IMR-90 (cell line): ENCODE results near the gene SCTR. TPM values are rescaled to one million over a fixed set of nuclear protein-coding genes. Genes with fewer than 3 reads are reported as not detected.

ENCODE experiments used
- ATAC-seq: fragments of 200-7000 bp; cut with Tn5 transposase; 2 replicates; pipeline ENCODE4 v1.9.1; 2020; ENCODE audit warnings: low read depth, mild to moderate bottlenecking, moderate library complexity
- BruUV-seq: library from RNA; stranded (reverse); fragments of 400-500 nt; replicated peaks from 2 replicates; lab custom pipeline; 2021; lab: Mats Ljungman, UMichigan
- CTCF ChIA-PET: fragments of 300-600 bp; formaldehyde crosslinking; extraction: SDS; loops from one replicate; lab custom pipeline; 2021; ENCODE audit warnings: antibody characterized with exemption; lab: Yijun Ruan, JAX
- POLR2A ChIA-PET: fragments of 300-600 bp; sonication (Branson Sonifier 250); formaldehyde crosslinking; loops from one replicate; lab custom pipeline; 2022; ENCODE audit warnings: antibody characterized with exemption; ENCODE audit not compliant: unreplicated experiment; lab: Charles Lee
- DNase-seq: peaks from one replicate; pipeline ENCODE4 v3.0.0; 2013
- H2AFZ ChIP-seq: replicated peaks from 2 replicates; pipeline ENCODE3; 2013; ENCODE audit warnings: low read length, mild to moderate bottlenecking; ENCODE audit not compliant: poor library complexity
- H2AK5ac ChIP-seq: 2 replicates; pipeline ENCODE4 v1.6.1; 2013; ENCODE audit warnings: low read depth, low read length, inconsistent platforms
- H2AK9ac ChIP-seq: replicated peaks from 2 replicates; pipeline ENCODE3; 2013; ENCODE audit warnings: mild to moderate bottlenecking, low read depth, low read length, moderate library complexity; ENCODE audit not compliant: poor library complexity
- H2BK120ac ChIP-seq: 2 replicates; pipeline ENCODE4 v1.6.1; 2013; ENCODE audit warnings: low read depth, low read length, inconsistent platforms
- H2BK15ac ChIP-seq: 3 replicates; pipeline ENCODE4 v1.6.1; 2013; ENCODE audit warnings: low read depth, low read length, inconsistent platforms
- H2BK20ac ChIP-seq: 2 replicates; pipeline ENCODE4 v1.6.1; 2013; ENCODE audit warnings: low read depth, mild to moderate bottlenecking, inconsistent platforms, low read length, moderate library complexity
- H2BK5ac ChIP-seq: 2 replicates; pipeline ENCODE4 v1.6.1; 2013; ENCODE audit warnings: mild to moderate bottlenecking, low read depth, low read length, inconsistent platforms; ENCODE audit not compliant: poor library complexity, severe bottlenecking
- H3K14ac ChIP-seq: replicated peaks from 2 replicates; pipeline ENCODE4 v1.6.1; 2013; ENCODE audit warnings: low read depth, low read length, inconsistent platforms
- H3K18ac ChIP-seq: 2 replicates; pipeline ENCODE4 v1.6.1; 2013; ENCODE audit warnings: low read depth, low read length, control low read depth
- H3K23ac ChIP-seq: 2 replicates; pipeline ENCODE4 v1.6.1; 2013; ENCODE audit warnings: low read depth, low read length, inconsistent platforms
- H3K27ac ChIP-seq: 2 replicates; pipeline ENCODE4 v1.5.1; 2013; ENCODE audit warnings: mild to moderate bottlenecking, control low read depth, low read length; ENCODE audit not compliant: insufficient read depth
- H3K27me3 ChIP-seq: 2 replicates; pipeline ENCODE4 v1.6.1; 2013; ENCODE audit warnings: low read length; ENCODE audit not compliant: control insufficient read depth, insufficient read depth
- H3K36me3 ChIP-seq: 2 replicates; pipeline ENCODE4 v1.6.1; 2013; ENCODE audit warnings: low read length, mixed read lengths; ENCODE audit not compliant: control insufficient read depth, insufficient read depth
- H3K4ac ChIP-seq: 2 replicates; pipeline ENCODE4 v1.6.1; 2013; ENCODE audit warnings: low read depth, low read length, inconsistent platforms
- H3K4me1 ChIP-seq: 2 replicates; pipeline ENCODE4 v1.6.1; 2013; ENCODE audit warnings: low read length, mixed read lengths; ENCODE audit not compliant: control insufficient read depth, insufficient read depth
- H3K4me2 ChIP-seq: 2 replicates; pipeline ENCODE4 v1.6.1; 2013; ENCODE audit warnings: low read depth, mild to moderate bottlenecking, control low read depth, low read length, moderate library complexity
- H3K4me3 ChIP-seq: 2 replicates; pipeline ENCODE4 v1.5.1; 2013; ENCODE audit warnings: low read depth, mild to moderate bottlenecking, control low read depth, low read length, moderate library complexity; ENCODE audit not compliant: insufficient read depth
- H3K56ac ChIP-seq: 2 replicates; pipeline ENCODE4 v1.6.1; 2013; ENCODE audit warnings: low read length, inconsistent platforms; ENCODE audit not compliant: insufficient read depth; ENCODE audit errors: extremely low read depth
- H3K79me1 ChIP-seq, 2 experiments: 2 replicates each; pipeline ENCODE4 v1.6.1; 2013; ENCODE audit warnings: low read length in 2 of 2, inconsistent platforms in 1 of 2, low read depth in 1 of 2
- H3K9ac ChIP-seq: 2 replicates; pipeline ENCODE4 v1.6.1; 2013; ENCODE audit warnings: low read depth, low read length, control low read depth
- H3K9me1 ChIP-seq: 2 replicates; pipeline ENCODE4 v1.6.1; 2013; ENCODE audit warnings: low read length, inconsistent platforms; ENCODE audit not compliant: insufficient read depth
- H3K9me3 ChIP-seq: 2 replicates; pipeline ENCODE4 v1.6.1; 2013; ENCODE audit warnings: low read length; ENCODE audit not compliant: control insufficient read depth, insufficient read depth
- H4K20me1 ChIP-seq: 2 replicates; pipeline ENCODE4 v1.6.1; 2013; ENCODE audit warnings: low read length, inconsistent platforms; ENCODE audit not compliant: insufficient read depth
- H4K5ac ChIP-seq: 2 replicates; pipeline ENCODE4 v1.6.1; 2013; ENCODE audit warnings: mild to moderate bottlenecking, low read depth, low read length, control low read depth
- H4K8ac ChIP-seq, 2 experiments: 2 replicates each; pipeline ENCODE4 v1.6.1; 2013; ENCODE audit warnings: low read depth in 2 of 2, low read length in 2 of 2, control low read depth in 1 of 2, inconsistent platforms in 1 of 2
- H4K91ac ChIP-seq: 2 replicates; pipeline ENCODE4 v1.6.1; 2013; ENCODE audit warnings: low read depth, low read length, inconsistent platforms; ENCODE audit not compliant: insufficient read depth
- BHLHE40 ChIP-seq: fragments of 150-350 bp; IDR thresholded peaks from 2 replicates; pipeline ENCODE4 v1.6.1; 2016; ENCODE audit warnings: mild to moderate bottlenecking, low read depth, low read length
- CEBPB ChIP-seq: IDR thresholded peaks from 2 replicates; pipeline ENCODE4 v1.6.1; 2012; ENCODE audit warnings: low read depth, low read length, improper control_type of control experiment
- CHD1 ChIP-seq: IDR thresholded peaks from 2 replicates; pipeline ENCODE4 v1.6.1; 2012; ENCODE audit warnings: low read depth, low read length, improper control_type of control experiment
- CTCF ChIP-seq: conservative IDR thresholded peaks from 2 replicates; pipeline ENCODE4 v1.5.1; 2012; ENCODE audit warnings: mild to moderate bottlenecking, low read depth, low read length, improper control_type of control experiment
- ELK1 ChIP-seq: fragments of 150-350 bp; IDR thresholded peaks from 2 replicates; pipeline ENCODE4 v1.6.1; 2016; ENCODE audit warnings: low read depth, mild to moderate bottlenecking, low read length, moderate library complexity, borderline replicate concordance
- FOS ChIP-seq: fragments of 150-350 bp; IDR thresholded peaks from 2 replicates; pipeline ENCODE4 v1.6.1; 2016; ENCODE audit warnings: low read depth, low read length
- MAFK ChIP-seq: IDR thresholded peaks from 2 replicates; pipeline ENCODE4 v1.6.1; 2012; ENCODE audit warnings: low read depth, low read length, improper control_type of control experiment
- MAZ ChIP-seq: IDR thresholded peaks from 2 replicates; pipeline ENCODE4 v1.6.1; 2012; ENCODE audit warnings: low read depth, mild to moderate bottlenecking, low read length, improper control_type of control experiment, moderate library complexity, borderline replicate concordance
- MXI1 ChIP-seq: IDR thresholded peaks from 2 replicates; pipeline ENCODE4 v1.6.1; 2012; ENCODE audit warnings: low read depth, mild to moderate bottlenecking, low read length, moderate library complexity, borderline replicate concordance
- NFE2L2 ChIP-seq: fragments of 150-350 bp; IDR thresholded peaks from 2 replicates; pipeline ENCODE4 v1.6.1; 2016; ENCODE audit warnings: low read depth, mild to moderate bottlenecking, low read length
- POLR2A ChIP-seq: IDR thresholded peaks from 2 replicates; pipeline ENCODE4 v1.6.1; 2012; ENCODE audit warnings: mild to moderate bottlenecking, low read depth, low read length
- RAD21 ChIP-seq: IDR thresholded peaks from 2 replicates; pipeline ENCODE4 v1.6.1; 2012; ENCODE audit warnings: low read length, improper control_type of control experiment
- RCOR1 ChIP-seq: IDR thresholded peaks from 2 replicates; pipeline ENCODE4 v1.6.1; 2012; ENCODE audit warnings: mild to moderate bottlenecking, low read length, improper control_type of control experiment; ENCODE audit not compliant: insufficient replicate concordance
- RFX5 ChIP-seq: IDR thresholded peaks from 2 replicates; pipeline ENCODE4 v1.8.0; 2012; ENCODE audit warnings: low read depth, mild to moderate bottlenecking, low read length, moderate library complexity
- SMC3 ChIP-seq: fragments of 150-350 bp; IDR thresholded peaks from 2 replicates; pipeline ENCODE4 v1.6.1; 2016; ENCODE audit warnings: low read depth, mild to moderate bottlenecking, antibody characterized with exemption, low read length, moderate library complexity
- USF2 ChIP-seq: fragments of 150-350 bp; IDR thresholded peaks from 2 replicates; pipeline ENCODE4 v1.6.1; 2017; ENCODE audit warnings: mild to moderate bottlenecking, antibody characterized with exemption, low read length, low read depth
- WGBS, 2 experiments: methylation state at CpG; one replicate each; pipeline versions ENCODE4 v1.1.5 to v1.1.7; 2013; ENCODE audit warnings: missing lambda C conversion rate in 2 of 2; ENCODE audit not compliant: insufficient read length in 1 of 2; ENCODE audit errors: extremely low coverage in 2 of 2; 5-methylcytosine and 5-hydroxymethylcytosine counted together
- dilution Hi-C: fragments of 300-500 bp; cut with HindIII; formaldehyde crosslinking; loops from one replicate; pipeline ENCODE4 v1.14.3; 2018; ENCODE audit warnings: low sequenced_read_pairs; ENCODE audit not compliant: unreplicated experiment
- in situ Hi-C: fragments of 300-500 bp; cut with MboI; formaldehyde crosslinking; loops from 3 replicates; pipeline ENCODE4 v1.14.3; 2019; ENCODE audit warnings: low sequenced_read_pairs, inconsistent platforms, mixed read lengths
- intact Hi-C: fragments of 100-400 bp; cut with micrococcal nuclease; formaldehyde crosslinking; loops from 2 replicates; pipeline ENCODE4 v1.10.0; 2022
- polyA plus RNA-seq, 3 experiments: library from polyadenylated mRNA; depleted of rRNA; stranded (reverse); fragments of >200 nt; gene quantifications; 2 replicates each; pipeline ENCODE4 v1.2.3, GENCODE V29; 2012; ENCODE audit warnings: low replicate concordance in 1 of 3
- total RNA-seq: library from RNA; depleted of rRNA; stranded (reverse); fragments of >200 nt; gene quantifications from 2 replicates; pipeline ENCODE4 v1.2.3, GENCODE V29; 2012

Gene SCTR
- total and polyA plus RNA-seq, 2 of the 4 experiments (the other 2 are of a cell fraction): not detected

GRCh38 chr2:119461811-119462210, 62.5 kb downstream of the SCTR start:
- ATAC-seq: no peak
- ChIA-PET CTCF (interaction anchor here (0.6 to 1.0 kb wide), 2 partner anchors 15 to 34 kb away, joined by 3 to 8 read pairs; no protein-coding TSS in a partner anchor), POLR2A (no interaction called here)
- H3K4me2 ChIP-seq: no peak overlapping the region
- H2BK15ac ChIP-seq: no peak overlapping the region
- H2AK9ac ChIP-seq: no peak overlapping the region
- H2AK5ac ChIP-seq: no peak overlapping the region
- no peak overlapping the region for H3K9ac ChIP-seq
- peaks cover 5% of the 10 kb centered on the region for H3K27me3 ChIP-seq
- H3K9me3 ChIP-seq: no peaks in the 10 kb centered on the region
- dilution Hi-C loops (no loop called here), intact Hi-C loops (no loop called here), in situ Hi-C loops (no loop called here)
- no peaks in the 10 kb centered on the region for H3K4me1 ChIP-seq
- H3K36me3 ChIP-seq: no peaks in the 10 kb centered on the region
- H3K9me1 ChIP-seq: no peaks in the 10 kb centered on the region
- H3K4me3 ChIP-seq: no peak overlapping the region
- no peak overlapping the region for H4K91ac ChIP-seq
- no peak for TF ChIP-seq BHLHE40
- TF ChIP-seq CEBPB: no peak
- TF ChIP-seq POLR2A: no peak
- no peak for TF ChIP-seq ELK1
- TF ChIP-seq SMC3: no peak
- TF ChIP-seq RAD21: no peak
- TF ChIP-seq MAFK: no peak
- no peak for TF ChIP-seq FOS
- TF ChIP-seq NFE2L2: no peak
- TF ChIP-seq MAZ: no peak
- TF ChIP-seq USF2: no peak
- TF ChIP-seq CHD1: no peak
- TF ChIP-seq RCOR1: no peak
- TF ChIP-seq RFX5: no peak
- no peak for TF ChIP-seq CTCF
- no peak for TF ChIP-seq MXI1
- no peak overlapping the region for H3K4ac ChIP-seq
- no peak overlapping the region for H2AFZ ChIP-seq
- no peak overlapping the region for H2BK120ac ChIP-seq
- no peak overlapping the region for H3K23ac ChIP-seq
- H3K18ac ChIP-seq: no peak overlapping the region
- H3K56ac ChIP-seq: no peak overlapping the region
- H4K5ac ChIP-seq: no peak overlapping the region
- no TSS peak for BruUV-seq
- H3K14ac ChIP-seq: no peak overlapping the region
- no peak overlapping the region for H2BK5ac ChIP-seq
- H4K8ac ChIP-seq: no peak overlapping the region
- H3K27ac ChIP-seq: no peak overlapping the region
- H4K20me1 ChIP-seq: no peaks in the 10 kb centered on the region
- H2BK20ac ChIP-seq: no peak overlapping the region
- no peaks in the 10 kb centered on the region for H3K79me1 ChIP-seq
- WGBS, 2 experiments: 33% methylated on average over 1 of the region's 5 CpGs; no CpG with 5 or more reads in 1 of the 2 experiments
- DNase-seq: no peak
